ENCODE data around the gene FGF6.

DNA sequence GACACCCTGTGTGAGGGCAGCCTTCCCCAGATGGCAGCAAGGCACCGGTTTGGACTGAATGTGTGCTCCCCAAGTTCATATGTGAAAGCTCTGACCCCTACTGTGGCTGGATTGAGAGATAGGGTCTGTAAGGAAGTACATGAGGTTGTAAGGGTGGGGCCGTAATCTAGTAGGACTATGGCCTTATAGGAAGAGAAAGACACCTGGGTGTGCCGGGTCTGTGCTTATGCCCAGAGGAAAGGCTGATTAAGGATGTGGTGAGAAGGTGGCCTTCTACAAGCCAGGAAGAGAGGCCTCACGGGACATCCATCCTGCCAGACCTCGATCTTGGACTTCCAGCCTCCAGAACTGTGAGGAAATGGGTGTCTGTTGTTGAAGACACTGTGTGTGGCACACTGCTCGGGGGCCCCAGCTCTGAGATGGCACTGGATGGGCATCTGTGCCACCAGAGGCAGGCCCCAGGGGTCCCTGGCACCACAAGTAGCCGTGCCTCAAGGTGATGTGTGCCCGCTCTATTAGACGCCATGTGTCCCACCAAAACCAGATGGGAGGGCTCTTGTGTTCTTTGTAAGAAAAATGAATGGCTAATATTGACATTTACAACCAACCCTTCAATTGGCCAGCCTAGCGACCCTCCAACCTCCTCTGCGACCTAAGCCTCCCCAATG is 22.0 kb downstream of the FGF6 start:
- TF ChIP-seq, protein P1, sequence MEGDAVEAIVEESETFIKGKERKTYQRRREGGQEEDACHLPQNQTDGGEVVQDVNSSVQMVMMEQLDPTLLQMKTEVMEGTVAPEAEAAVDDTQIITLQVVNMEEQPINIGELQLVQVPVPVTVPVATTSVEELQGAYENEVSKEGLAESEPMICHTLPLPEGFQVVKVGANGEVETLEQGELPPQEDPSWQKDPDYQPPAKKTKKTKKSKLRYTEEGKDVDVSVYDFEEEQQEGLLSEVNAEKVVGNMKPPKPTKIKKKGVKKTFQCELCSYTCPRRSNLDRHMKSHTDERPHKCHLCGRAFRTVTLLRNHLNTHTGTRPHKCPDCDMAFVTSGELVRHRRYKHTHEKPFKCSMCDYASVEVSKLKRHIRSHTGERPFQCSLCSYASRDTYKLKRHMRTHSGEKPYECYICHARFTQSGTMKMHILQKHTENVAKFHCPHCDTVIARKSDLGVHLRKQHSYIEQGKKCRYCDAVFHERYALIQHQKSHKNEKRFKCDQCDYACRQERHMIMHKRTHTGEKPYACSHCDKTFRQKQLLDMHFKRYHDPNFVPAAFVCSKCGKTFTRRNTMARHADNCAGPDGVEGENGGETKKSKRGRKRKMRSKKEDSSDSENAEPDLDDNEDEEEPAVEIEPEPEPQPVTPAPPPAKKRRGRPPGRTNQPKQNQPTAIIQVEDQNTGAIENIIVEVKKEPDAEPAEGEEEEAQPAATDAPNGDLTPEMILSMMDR (IDR thresholded peaks at IDR 0.05 in 8 of 11, conservative IDR thresholded peaks at IDR 0.05 in 3 of 11), result no peak
- TF ChIP-seq POLR2A (IDR thresholded peaks at IDR 0.05) (no peak), POLR2AphosphoS5 (IDR thresholded peaks at IDR 0.05) (no peak)

Data from spleen (tissue), 7 donors.